CD14-positive monocyte (primary cell): ENCODE measurements around the gene WNT7A. TPM values are rescaled to one million over a fixed set of nuclear protein-coding genes. Genes with fewer than 3 reads are reported as not detected.

Source experiments
- DNase-seq, 3 donors: peaks; one replicate each; pipeline ENCODE4 v3.0.0-alpha.2; 2011 to 2022
- H2AFZ ChIP-seq: 2 replicates; pipeline ENCODE4 v1.6.0; 2012; ENCODE audit warnings: mild to moderate bottlenecking, low read depth, low read length, inconsistent platforms; ENCODE audit not compliant: insufficient read depth, poor library complexity, severe bottlenecking
- H3K27ac ChIP-seq, 2 donors: 1 replicate in 1 of 2; 2 replicates in 1 of 2; pipeline ENCODE4 v1.5.1; 2012 to 2013; ENCODE audit warnings: low read length in 2 of 2, control low read depth in 1 of 2, inconsistent platforms in 1 of 2, low read depth in 1 of 2, mild to moderate bottlenecking in 1 of 2
- H3K27me3 ChIP-seq, 2 donors: one replicate each; pipeline versions ENCODE4 v1.6.0 to v1.6.1; 2011 to 2013; ENCODE audit warnings: low read length in 2 of 2; ENCODE audit not compliant: control insufficient read depth in 2 of 2, insufficient read depth in 2 of 2
- H3K36me3 ChIP-seq, 2 donors: replicated peaks in 1 of 2; 1 replicate in 1 of 2; 2 replicates in 1 of 2; pipeline versions ENCODE4 v1.5.1 to v1.6.1; 2012 to 2013; ENCODE audit warnings: low read length in 2 of 2, control low read depth in 1 of 2, inconsistent platforms in 1 of 2, mild to moderate bottlenecking in 1 of 2; ENCODE audit not compliant: insufficient read depth in 2 of 2, control insufficient read depth in 1 of 2
- H3K4me1 ChIP-seq, 2 donors: 1 replicate in 1 of 2; 2 replicates in 1 of 2; pipeline versions ENCODE4 v1.5.1 to v1.6.1; 2012 to 2013; ENCODE audit warnings: low read length in 2 of 2, control low read depth in 1 of 2, inconsistent platforms in 1 of 2, mild to moderate bottlenecking in 1 of 2, moderate library complexity in 1 of 2; ENCODE audit not compliant: insufficient read depth in 2 of 2, control insufficient read depth in 1 of 2
- H3K4me2 ChIP-seq: replicated peaks from 2 replicates; pipeline ENCODE3; 2012; ENCODE audit warnings: low read length, moderate library complexity, mild to moderate bottlenecking; ENCODE audit not compliant: poor library complexity, severe bottlenecking; ENCODE audit errors: extremely low read depth
- H3K4me3 ChIP-seq, 3 experiments: fragments of 200-600 bp in 1 of 3; sonication (generic) in 1 of 3; replicated peaks in 1 of 3; 1 replicate in 2 of 3; 2 replicates in 1 of 3; pipeline ENCODE4 v1.5.1; 2011 to 2013; ENCODE audit warnings: low read length in 3 of 3, mild to moderate bottlenecking in 3 of 3, control low read depth in 2 of 3, low read depth in 2 of 3, inconsistent platforms in 1 of 3, moderate library complexity in 1 of 3
- H3K79me2 ChIP-seq: 2 replicates; pipeline ENCODE4 v1.6.0; 2012; ENCODE audit warnings: mild to moderate bottlenecking, control low read depth, inconsistent platforms, low read length, moderate library complexity; ENCODE audit not compliant: insufficient read depth
- H3K9ac ChIP-seq: 2 replicates; pipeline ENCODE4 v1.6.0; 2017; ENCODE audit warnings: low read length, mild to moderate bottlenecking; ENCODE audit not compliant: insufficient read depth, poor library complexity, severe bottlenecking
- H3K9me3 ChIP-seq, 2 donors: replicated peaks in 1 of 2; 1 replicate in 1 of 2; 2 replicates in 1 of 2; pipeline versions ENCODE4 v1.5.1 to v1.6.1; 2012 to 2013; ENCODE audit warnings: low read length in 2 of 2, control low read depth in 1 of 2; ENCODE audit not compliant: control insufficient read depth in 1 of 2, insufficient read depth in 1 of 2
- H4K20me1 ChIP-seq: 2 replicates; pipeline ENCODE4 v1.6.0; 2012; ENCODE audit warnings: mild to moderate bottlenecking, low read length, control low read depth, moderate library complexity; ENCODE audit not compliant: insufficient read depth
- H3K27ac Mint-ChIP-seq, 7 donors: one replicate each; pipeline ENCODE4 v1.8.0; 2020; ENCODE audit warnings: mild to moderate bottlenecking in 7 of 7, mixed read lengths in 7 of 7, moderate library complexity in 6 of 7, inconsistent platforms in 2 of 7
- H3K27me3 Mint-ChIP-seq, 3 donors: one replicate each; pipeline ENCODE4 v1.8.0; 2021 to 2022; ENCODE audit warnings: low read depth in 3 of 3, mild to moderate bottlenecking in 3 of 3, mixed read lengths in 3 of 3, moderate library complexity in 3 of 3, inconsistent platforms in 1 of 3
- H3K36me3 Mint-ChIP-seq, 2 donors: one replicate each; pipeline ENCODE4 v1.8.0; 2020; ENCODE audit warnings: mixed read lengths in 2 of 2, inconsistent platforms in 1 of 2, mild to moderate bottlenecking in 1 of 2
- H3K4me1 Mint-ChIP-seq: one replicate; pipeline ENCODE4 v1.8.0; 2020; ENCODE audit warnings: mild to moderate bottlenecking, mixed read lengths
- H3K4me3 Mint-ChIP-seq, 2 donors: one replicate each; pipeline ENCODE4 v1.8.0; 2020; ENCODE audit warnings: mild to moderate bottlenecking in 2 of 2, mixed read lengths in 2 of 2, moderate library complexity in 1 of 2
- H3K9me3 Mint-ChIP-seq, 7 donors: one replicate each; pipeline ENCODE4 v1.8.0; 2020 to 2022; ENCODE audit warnings: mixed read lengths in 7 of 7, mild to moderate bottlenecking in 6 of 7, moderate library complexity in 6 of 7, inconsistent platforms in 2 of 7
- CTCF ChIP-seq: fragments of 200-600 bp; IDR thresholded peaks from one replicate; pipeline ENCODE4 v1.8.0; 2022; ENCODE audit warnings: antibody characterized with exemption, mild to moderate bottlenecking
- WGBS: methylation state at CpG from one replicate; pipeline ENCODE4 v1.1.5; 2013; ENCODE audit warnings: missing lambda C conversion rate; ENCODE audit not compliant: insufficient coverage; 5-methylcytosine and 5-hydroxymethylcytosine counted together
- intact Hi-C, 2 donors: fragments of 100-400 bp; cut with micrococcal nuclease; formaldehyde crosslinking; loops; one replicate each; pipeline versions ENCODE4 v1.15.0 to v1.15.1; 2023
- polyA plus RNA-seq, 3 donors: library from polyadenylated mRNA; depleted of rRNA in 1 of 3; unstranded in 2 of 3; stranded (reverse) in 1 of 3; fragments of 300-500 nt in 2 of 3; fragments of >200 nt in 1 of 3; fragmentation: Illumina TruSeq in 2 of 3; gene quantifications; 1 replicate in 2 of 3; 2 replicates in 1 of 3; pipeline ENCODE4 v1.2.3, GENCODE V29; 2012 to 2021

WNT7A gene
- polyA plus RNA-seq, 3 donors, result not detected

GRCh38 chr3:13785853-13786436 lies 93.9 kb downstream of the WNT7A start:
- H3K27me3 ChIP-seq, result peaks cover 0 to 4% of the 10 kb centered on the region in 2 donors
- H3K79me2 ChIP-seq, result no peaks in the 10 kb centered on the region
- Mint-ChIP-seq H3K4me1 (peaks cover 3% of the 10 kb centered on the region), H3K27ac (no peak overlapping the region), H3K4me3 (no peak overlapping the region), H3K27me3 (peaks cover 12 to 19% (median 14%) of the 10 kb centered on the region in 3 donors), H3K36me3 (no peaks in the 10 kb centered on the region), H3K9me3 (peaks cover 0 to 1% (median 0%) of the 10 kb centered on the region in 7 donors)
- H3K9ac ChIP-seq, result no peak overlapping the region
- H3K9me3 ChIP-seq, result no peaks in the 10 kb centered on the region
- no peaks in the 10 kb centered on the region for H3K4me1 ChIP-seq
- no peak overlapping the region for H3K4me2 ChIP-seq
- WGBS, result 96% methylated on average over 12 of the region's 13 CpGs
- H3K27ac ChIP-seq, result no peak overlapping the region
- no peak for DNase-seq
- no peak overlapping the region for H3K4me3 ChIP-seq
- H3K36me3 ChIP-seq, result no peaks in the 10 kb centered on the region
- H2AFZ ChIP-seq, result no peak overlapping the region
- H4K20me1 ChIP-seq, result no peaks in the 10 kb centered on the region
- TF ChIP-seq CTCF, result no peak
- intact Hi-C loops, result no loop called here

GRCh38 chr3:13785351-13785750 lies 94.5 kb downstream of the WNT7A start:
- no peak for DNase-seq
- Histone ChIP-seq H3K9ac (no peak overlapping the region), H3K36me3 (no peaks in the 10 kb centered on the region), H2AFZ (no peak overlapping the region), H3K9me3 (no peaks in the 10 kb centered on the region), H3K27me3 (peaks cover 0 to 4% of the 10 kb centered on the region in 2 donors), H3K79me2 (no peaks in the 10 kb centered on the region), H3K4me3 (no peak overlapping the region), H3K4me1 (no peaks in the 10 kb centered on the region), H3K27ac (no peak overlapping the region), H4K20me1 (no peaks in the 10 kb centered on the region), H3K4me2 (no peak overlapping the region)
- Mint-ChIP-seq H3K27me3 (peaks cover 12 to 19% (median 14%) of the 10 kb centered on the region in 3 donors), H3K4me1 (peaks cover 3% of the 10 kb centered on the region), H3K9me3 (no peaks in the 10 kb centered on the region), H3K36me3 (no peaks in the 10 kb centered on the region), H3K27ac (no peak overlapping the region), H3K4me3 (no peak overlapping the region)
- intact Hi-C loops, result no loop called here
- TF ChIP-seq CTCF, result no peak
- WGBS, result 93% methylated on average over 7 of the region's 7 CpGs
